HPDE6-E6E7 (cell line): ENCODE measurements around the gene FGFR3.
"Not testable (repeated sequence)": the region's sequence is repeated elsewhere in the genome, so short reads cannot be mapped to it uniquely, and the experiment has no call there.

Source experiments
- DNase-seq: peaks from one replicate; pipeline ENCODE4 v3.0.0; 2011; ENCODE audit warnings: missing footprints; ENCODE audit errors: extremely low spot score

Gene FGFR3

GRCh38 chr4:1815997-1816860 is 23.1 kb downstream of the FGFR3 start:
- no peak for DNase-seq

GRCh38 chr4:1819284-1819683 is 26.2 kb downstream of the FGFR3 start:
- DNase-seq = no peak

- no peak for DNase-seq
These were observed 26.7 kb downstream of the FGFR3 start for GRCh38 chr4:1819816-1820215.

GRCh38 chr4:1821679-1822567 is 28.8 kb downstream of the FGFR3 start:
- DNase-seq = no peak

- no peak for DNase-seq
These were observed 29.8 kb downstream of the FGFR3 start for GRCh38 chr4:1822568-1823544.

GRCh38 chr4:1823545-1823932 is 30.4 kb downstream of the FGFR3 start:
- no peak for DNase-seq

- no peak for DNase-seq
These were observed 31.7 kb downstream of the FGFR3 start for GRCh38 chr4:1824746-1825145.

- DNase-seq = no peak
These were observed 32.2 kb downstream of the FGFR3 start for GRCh38 chr4:1825326-1825725.

- no peak for DNase-seq
These were observed 33.6 kb downstream of the FGFR3 start for GRCh38 chr4:1826531-1827350.

- DNase-seq = no peak
These were observed 37.1 kb downstream of the FGFR3 start for GRCh38 chr4:1830234-1830633.

GRCh38 chr4:1830642-1831228 is 37.6 kb downstream of the FGFR3 start:
- no peak for DNase-seq

GRCh38 chr4:1831331-1831730 is 38.2 kb downstream of the FGFR3 start:
- DNase-seq = no peak

- no peak for DNase-seq
These were observed 39.6 kb downstream of the FGFR3 start for GRCh38 chr4:1832690-1833089.

GRCh38 chr4:1833307-1834046 is 40.4 kb downstream of the FGFR3 start:
- DNase-seq = no peak

- no peak for DNase-seq
These were observed 41.1 kb downstream of the FGFR3 start for GRCh38 chr4:1834047-1834775.

- not testable (repeated sequence) for DNase-seq
These were observed 42.7 kb downstream of the FGFR3 start for GRCh38 chr4:1835836-1836235.

- DNase-seq = no peak
These were observed 43.6 kb downstream of the FGFR3 start for GRCh38 chr4:1836650-1837049.

GRCh38 chr4:1837069-1837468 is 44.0 kb downstream of the FGFR3 start:
- DNase-seq = no peak

GRCh38 chr4:1839282-1839681 is 46.2 kb downstream of the FGFR3 start:
- no peak for DNase-seq
